Stimulated activated CD8-positive, alpha-beta memory T cell treated with anti-CD3 and anti-CD28 coated beads, Interleukin-4, amount 100 ng/mL, for 24 hours (primary cell): ENCODE measurements around the gene PTPRD.
"Not testable (repeated sequence)": the region's sequence is repeated elsewhere in the genome, so short reads cannot be mapped to it uniquely, and the experiment has no call there.

ENCODE experiments used
- DNase-seq: peaks from one replicate; pipeline ENCODE4 v3.0.0-alpha.2; 2020; ENCODE audit warnings: low read depth

The PTPRD gene

DNA sequence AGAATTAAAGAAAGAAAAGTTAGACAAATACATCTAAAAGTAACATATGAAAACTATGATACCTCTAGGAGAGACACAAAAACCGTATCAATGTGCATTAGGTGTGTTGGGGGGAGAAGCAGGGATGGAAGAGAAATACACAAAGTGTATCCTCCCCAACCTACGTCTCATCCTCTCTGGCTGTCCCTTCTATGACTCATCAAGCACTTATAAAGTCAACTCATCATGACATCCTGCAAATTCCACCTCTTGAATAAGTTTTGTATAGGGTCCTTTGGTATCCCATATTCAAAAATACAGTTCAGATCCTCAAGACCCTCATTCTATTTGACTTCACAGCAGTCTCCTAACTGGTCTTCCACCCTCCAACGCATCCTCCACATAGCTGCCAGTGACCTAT is 1895.7 kb downstream of the PTPRD start:
- DNase-seq = no peak

DNA sequence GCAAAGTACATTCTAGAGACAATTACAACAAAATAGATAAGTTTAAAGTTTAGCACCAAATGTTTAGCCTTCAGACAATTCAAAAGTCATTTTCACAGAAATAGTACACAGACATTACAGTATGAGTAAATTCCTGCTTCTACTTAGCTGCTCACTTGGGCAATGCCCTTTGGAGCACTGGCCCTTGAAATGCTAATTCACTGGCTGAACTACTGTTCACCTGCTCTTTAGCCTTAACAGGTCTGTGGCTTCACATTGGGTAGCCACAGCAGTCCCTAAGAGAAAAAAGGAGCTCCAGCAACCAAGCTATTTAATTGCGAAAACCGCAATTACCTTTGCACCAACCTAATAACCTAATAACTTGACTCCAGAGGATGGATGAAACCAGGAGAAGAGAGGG is 1897.0 kb downstream of the PTPRD start:
- DNase-seq = no peak

- no peak for DNase-seq
These were observed 1899.0 kb downstream of the PTPRD start for GRCh38 chr9:8713811-8714165.

DNA sequence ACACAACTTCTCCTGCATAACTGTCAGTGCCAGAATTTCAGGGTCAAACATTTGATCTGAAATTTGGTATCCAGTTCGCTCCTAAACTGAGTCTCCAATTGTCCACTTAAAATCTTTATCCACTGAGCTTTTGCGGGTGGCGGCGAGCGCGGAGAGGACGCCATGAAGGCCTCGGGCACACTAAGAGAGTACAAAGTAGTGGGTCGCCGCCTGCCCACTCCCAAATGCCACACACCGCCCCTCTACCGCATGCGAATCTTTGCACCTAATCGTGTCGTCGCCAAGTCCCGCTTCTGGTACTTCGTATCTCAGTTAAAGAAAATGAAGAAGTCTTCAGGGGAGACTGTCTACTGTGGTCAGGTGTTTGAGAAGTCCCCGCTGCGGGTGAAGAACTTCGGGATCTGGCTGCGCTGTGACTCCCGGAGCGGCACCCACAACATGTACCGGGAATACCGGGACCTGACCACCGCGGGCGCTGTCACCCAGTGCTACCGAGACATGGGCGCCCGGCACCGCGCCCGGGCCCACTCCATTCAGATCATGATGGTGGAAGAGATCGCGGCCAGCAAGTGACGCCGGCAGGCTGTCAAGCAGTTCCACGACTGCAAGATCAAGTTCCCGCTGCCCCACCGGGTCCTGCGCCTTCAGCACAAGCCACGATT is 1899.5 kb downstream of the PTPRD start:
- no peak for DNase-seq

DNA sequence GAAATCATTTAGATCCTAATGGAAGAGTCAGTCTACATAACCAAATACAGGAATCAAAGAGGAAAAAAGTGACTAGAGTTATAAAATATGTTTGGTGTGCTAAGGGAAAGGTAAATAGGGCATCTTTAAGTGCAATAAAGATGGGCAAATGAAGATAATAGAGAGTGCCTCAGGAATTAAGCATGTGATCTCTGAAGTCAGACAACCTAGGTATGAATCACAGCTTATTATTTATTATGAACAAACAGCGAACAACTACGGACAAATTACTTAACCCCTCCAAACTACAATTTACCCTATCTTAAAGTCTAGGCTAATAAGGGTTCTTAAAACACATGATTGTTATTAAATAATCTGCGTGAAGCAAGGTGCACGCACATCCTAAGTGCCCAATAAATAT is 1903.1 kb downstream of the PTPRD start:
- no peak for DNase-seq

DNA sequence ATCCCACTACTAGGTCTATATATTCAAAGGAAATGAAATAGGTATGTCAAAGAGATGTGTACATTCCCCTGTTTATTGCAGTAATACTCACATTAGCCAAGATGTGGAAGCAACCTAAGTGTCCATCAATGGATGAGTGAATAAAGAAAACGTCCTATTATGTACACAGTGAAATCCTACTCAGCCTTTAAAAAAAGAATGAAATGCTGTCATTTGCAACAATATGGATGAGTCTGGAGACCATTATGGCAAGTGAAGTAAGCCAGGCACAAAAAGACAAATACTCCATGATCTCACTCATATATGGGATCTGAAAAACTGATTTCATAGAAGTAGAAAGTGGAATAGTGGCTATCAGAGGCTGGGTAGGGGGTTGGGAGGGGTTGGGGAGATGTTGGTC is 1904.1 kb downstream of the PTPRD start:
- DNase-seq = no peak

- no peak for DNase-seq
These were observed 1905.8 kb downstream of the PTPRD start for GRCh38 chr9:8706998-8707397.

GRCh38 chr9:8706531-8706930 is 1906.3 kb downstream of the PTPRD start:
- no peak for DNase-seq

GRCh38 chr9:8705861-8706260 is 1906.9 kb downstream of the PTPRD start:
- no peak for DNase-seq

DNA sequence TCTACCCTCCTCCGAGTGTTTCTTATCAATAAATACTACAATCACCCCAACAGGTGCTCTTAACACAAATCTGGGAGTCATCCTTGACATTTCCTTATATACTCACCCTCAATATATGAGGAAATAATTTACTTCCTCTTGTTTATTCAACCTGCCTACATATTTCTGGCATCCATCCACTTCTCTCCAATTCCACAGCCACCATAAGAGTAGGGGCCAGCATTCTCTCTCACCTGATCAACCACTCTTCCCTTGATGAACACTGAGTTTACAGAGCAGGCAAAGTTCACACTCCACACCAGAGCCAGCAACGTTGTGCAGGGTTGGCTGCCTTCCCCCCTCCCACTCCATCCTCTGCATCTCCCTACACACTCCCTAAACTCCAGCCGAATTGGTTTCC is 1908.9 kb downstream of the PTPRD start:
- no peak for DNase-seq

- no peak for DNase-seq
These were observed 1910.9 kb downstream of the PTPRD start for GRCh38 chr9:8701904-8702303.

GRCh38 chr9:8697565-8697964 is 1915.2 kb downstream of the PTPRD start:
- DNase-seq = not testable (repeated sequence)

DNA sequence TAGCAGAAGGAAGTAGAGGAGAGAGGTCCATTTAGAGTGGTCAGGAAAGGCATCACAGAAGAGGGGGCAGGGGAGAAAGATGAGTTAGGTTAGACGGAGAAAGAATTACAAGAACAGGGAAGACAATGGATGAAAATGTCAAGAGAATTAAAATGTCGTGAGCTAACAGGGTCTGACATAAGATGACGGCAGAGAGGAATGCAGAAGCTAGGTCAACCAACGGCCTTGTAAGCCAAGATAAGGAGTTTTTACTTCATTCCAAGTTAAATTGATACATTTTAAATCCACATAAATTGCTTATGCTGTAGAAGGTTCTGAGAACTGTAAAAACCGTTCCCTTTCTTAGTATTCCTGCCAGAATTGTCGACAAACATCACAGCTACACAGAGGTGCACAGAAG is 1916.3 kb downstream of the PTPRD start:
- DNase-seq = no peak

- DNase-seq = no peak
These were observed 1917.7 kb downstream of the PTPRD start for GRCh38 chr9:8694983-8695588.

DNA sequence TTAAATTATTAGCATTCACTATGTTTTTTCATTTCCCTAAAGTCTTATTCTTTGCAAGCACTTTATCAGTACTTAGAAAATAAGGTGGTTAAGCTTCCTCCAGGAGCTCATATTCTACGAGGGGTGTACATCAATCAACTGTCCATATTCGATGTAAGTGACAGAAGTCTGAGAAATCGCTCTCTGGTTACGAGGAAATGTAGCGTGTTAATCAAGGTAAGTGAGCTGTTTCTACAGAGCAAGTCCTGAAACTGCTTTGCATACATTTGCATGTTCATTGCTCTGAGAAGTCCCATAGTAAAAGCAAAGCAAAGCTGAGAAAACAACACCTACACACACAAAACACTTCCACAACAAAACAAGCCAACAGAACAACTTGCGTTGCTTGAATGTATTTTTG is 1919.3 kb downstream of the PTPRD start:
- no peak for DNase-seq

- DNase-seq = no peak
These were observed 1926.3 kb downstream of the PTPRD start for GRCh38 chr9:8686516-8686915.

DNA sequence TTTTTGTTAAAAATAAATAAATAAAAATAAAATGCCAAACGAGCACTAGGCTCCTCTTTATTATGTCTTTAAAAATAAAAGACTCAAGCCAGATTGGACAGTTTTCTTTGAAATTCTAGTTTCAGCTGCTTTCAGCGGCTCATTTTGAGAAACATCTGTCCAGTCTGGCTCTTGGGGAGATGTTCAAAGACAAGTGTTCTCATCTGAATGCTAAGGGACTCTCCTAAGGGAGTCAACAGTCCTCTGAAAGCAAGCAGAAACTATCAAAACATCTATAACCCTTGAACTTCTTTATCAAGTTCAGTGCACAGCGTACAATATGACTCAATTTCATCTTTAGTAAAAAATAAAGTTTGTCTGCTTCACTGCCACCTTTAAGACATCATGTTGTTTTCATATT is 1927.0 kb downstream of the PTPRD start:
- no peak for DNase-seq

DNA sequence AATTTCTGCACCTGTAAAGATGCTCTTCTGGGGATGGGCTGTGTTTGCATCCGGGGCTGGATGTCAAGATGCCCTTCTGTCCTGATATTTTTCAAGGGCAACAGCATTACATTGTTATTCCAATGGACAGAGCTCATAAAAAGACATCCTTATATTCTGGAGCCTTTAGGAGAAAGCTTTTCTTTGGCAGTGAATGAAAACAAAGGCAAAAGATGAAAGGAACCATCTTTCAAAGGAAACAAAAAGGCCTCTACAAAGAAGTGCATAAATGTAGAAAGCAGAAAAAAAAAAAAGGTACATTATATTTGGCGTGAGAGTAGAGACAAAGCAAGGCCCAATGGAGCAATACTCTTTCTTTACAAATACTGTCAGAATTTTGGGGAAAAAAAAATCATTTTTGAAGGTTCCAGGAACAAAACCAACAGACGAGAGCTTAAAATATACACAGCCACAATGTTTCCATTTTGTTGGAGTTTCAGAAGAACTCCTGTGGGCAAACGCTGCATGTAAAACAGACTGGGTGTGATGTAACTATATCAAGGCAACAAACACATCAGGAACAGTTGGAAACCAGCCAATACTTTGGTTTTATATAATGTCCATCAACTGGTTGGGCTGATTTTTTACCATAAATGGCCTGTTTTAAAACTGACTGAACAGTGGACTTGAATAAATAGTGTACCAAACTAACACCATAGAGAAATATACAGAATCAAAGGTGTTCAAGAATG is 1927.7 kb downstream of the PTPRD start:
- no peak for DNase-seq

GRCh38 chr9:8683496-8683895 is 1929.3 kb downstream of the PTPRD start:
- no peak for DNase-seq

GRCh38 chr9:8680658-8681057 is 1932.1 kb downstream of the PTPRD start:
- no peak for DNase-seq

DNA sequence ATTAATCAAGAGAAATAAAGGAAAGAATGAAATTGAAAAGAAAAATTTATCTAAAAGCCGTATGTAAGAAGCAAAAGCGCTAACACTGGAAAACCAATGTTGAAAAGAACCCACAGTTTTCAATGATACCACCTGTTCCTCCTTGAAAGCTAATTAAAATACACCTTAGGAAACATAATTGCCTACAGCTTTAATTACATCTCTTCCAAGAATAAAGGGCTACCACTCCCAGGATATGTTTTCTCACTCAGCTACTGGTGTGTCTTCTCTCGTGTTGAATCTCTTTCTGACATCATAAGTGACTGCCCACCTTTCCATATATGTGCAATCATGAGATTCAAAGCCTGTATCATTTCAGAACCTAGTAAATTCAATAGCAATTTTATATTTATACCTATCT is 1932.6 kb downstream of the PTPRD start:
- no peak for DNase-seq

GRCh38 chr9:8679371-8679822 is 1933.4 kb downstream of the PTPRD start:
- no peak for DNase-seq

GRCh38 chr9:8677741-8678140 is 1935.1 kb downstream of the PTPRD start:
- DNase-seq = no peak

DNA sequence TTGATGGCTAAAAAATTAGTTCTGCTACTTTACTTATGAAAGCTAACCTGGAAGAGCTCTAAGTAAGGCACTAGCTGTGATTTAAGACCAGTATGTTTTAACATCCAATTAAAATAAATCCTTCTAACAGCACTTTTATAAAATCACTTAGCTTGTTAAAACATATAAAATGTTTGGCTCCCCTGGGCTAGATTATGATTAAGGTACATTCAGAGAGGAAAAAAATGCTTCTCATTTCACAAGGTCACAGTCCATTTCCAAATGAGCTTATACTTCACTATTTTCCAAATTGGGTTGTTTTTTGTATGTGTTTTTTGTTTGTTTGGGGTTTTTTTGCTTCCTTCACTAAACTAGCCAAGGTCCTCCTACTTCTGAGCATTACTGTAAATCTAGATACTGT is 1938.3 kb downstream of the PTPRD start:
- DNase-seq = no peak
